GM12878 (cell line): ENCODE measurements around the gene C8G.

Experiments used
- CEBPB ChIP-seq, 2 experiments: fragments of 150-350 bp in 1 of 2; IDR thresholded peaks; 2 replicates each; pipeline ENCODE4 v1.6.1; 2012 to 2014; ENCODE audit warnings: low read depth in 2 of 2, low read length in 2 of 2, borderline replicate concordance in 1 of 2, inconsistent platforms in 1 of 2
- CTCF ChIP-seq, 3 experiments: IDR thresholded peaks in 2 of 3; conservative IDR thresholded peaks in 1 of 3; 2 replicates each; pipeline ENCODE4 v1.5.1; 2011; ENCODE audit warnings: low read depth in 3 of 3, low read length in 3 of 3, mild to moderate bottlenecking in 3 of 3, control low read depth in 2 of 3, moderate library complexity in 2 of 3, inconsistent platforms in 1 of 3, mixed read lengths in 1 of 3; ENCODE audit not compliant: control insufficient read depth in 2 of 3, insufficient read depth in 1 of 3; ENCODE audit errors: extremely low read depth in 1 of 3
- EED ChIP-seq: sonication (generic); IDR thresholded peaks from 2 replicates; pipeline ENCODE4 v1.6.1; 2016; ENCODE audit warnings: antibody characterized with exemption, low read depth
- FOS ChIP-seq: IDR thresholded peaks from 3 replicates; pipeline ENCODE4 v1.6.1; 2011; ENCODE audit warnings: borderline replicate concordance; ENCODE audit not compliant: insufficient read length; ENCODE audit errors: extremely low read depth
- FOXK2 ChIP-seq: fragments of 450-650 bp; IDR thresholded peaks from 2 replicates; pipeline ENCODE4 v1.6.1; 2017; ENCODE audit warnings: mild to moderate bottlenecking, moderate library complexity
- NFYB ChIP-seq: IDR thresholded peaks from 2 replicates; pipeline ENCODE4 v1.6.1; 2011; ENCODE audit warnings: low read depth, mild to moderate bottlenecking, low read length, improper control_type of control experiment, moderate library complexity; ENCODE audit not compliant: insufficient read depth
- POLR2AphosphoS2 ChIP-seq: IDR thresholded peaks from 2 replicates; pipeline ENCODE4 v1.6.1; 2011; ENCODE audit warnings: low read depth, mild to moderate bottlenecking, low read length, improper control_type of control experiment, moderate library complexity
- RCOR1 ChIP-seq: conservative IDR thresholded peaks from 2 replicates; pipeline ENCODE4 v1.6.1; 2012; ENCODE audit warnings: low read depth, low read length, improper control_type of control experiment
- STAT3 ChIP-seq: IDR thresholded peaks from 2 replicates; pipeline ENCODE4 v1.6.1; 2011; ENCODE audit warnings: low read depth, low read length, improper control_type of control experiment
- TCF12 ChIP-seq: IDR thresholded peaks from 2 replicates; pipeline ENCODE4 v1.6.1; 2011; ENCODE audit warnings: low read depth, mild to moderate bottlenecking, low read length
- TF ChIP-seq, protein P1 (sequence below): fragments of 450-650 bp; formaldehyde crosslinking; IDR thresholded peaks from 2 replicates; pipeline ENCODE4 v1.5.0; 2022; ENCODE audit warnings: mild to moderate bottlenecking, missing genetic modification characterization

DNA sequence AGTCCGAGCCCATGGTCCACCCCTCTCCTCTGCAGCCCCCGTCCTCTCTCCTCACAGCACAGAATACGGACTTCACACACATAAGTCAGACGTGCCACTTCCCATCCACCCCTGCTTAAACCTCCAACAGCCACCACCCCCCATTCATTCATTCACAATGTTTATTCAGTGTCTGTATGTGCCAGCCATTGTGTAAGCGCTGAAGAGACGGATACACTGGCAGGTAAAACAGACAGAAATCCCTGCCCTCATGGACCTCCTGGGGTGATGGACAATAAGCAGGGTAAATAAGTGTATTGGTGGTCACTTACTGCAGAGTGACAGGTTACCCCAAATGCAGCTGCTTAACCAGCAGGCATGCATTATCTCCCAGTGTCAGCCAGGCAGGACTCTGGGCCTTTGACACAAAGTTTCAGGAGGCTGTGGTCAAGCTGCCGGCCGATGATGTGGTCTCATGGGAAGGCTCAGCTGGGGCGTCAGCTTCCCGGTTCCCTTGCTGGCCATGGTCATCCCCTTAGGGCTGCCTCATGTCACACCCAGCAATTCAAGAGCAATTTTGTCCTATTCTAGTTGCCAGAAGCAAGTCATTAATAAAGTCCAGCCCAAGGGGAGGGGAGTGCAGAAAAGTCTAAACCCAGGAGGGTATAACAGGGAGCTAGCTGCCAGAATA, 45.3 kb downstream of the C8G start:
- TF ChIP-seq POLR2AphosphoS2 (no peak), STAT3 (no peak), FOS (no peak), EED (no peak), CTCF (IDR thresholded peaks at IDR 0.05 in 2 of 3, conservative IDR thresholded peaks at IDR 0.05 in 1 of 3; ENCODE audit: control insufficient read depth in 2 of 3, extremely low read depth in 1 of 3, insufficient read depth in 1 of 3, low read depth in 3 of 3, low read length in 3 of 3) (no peak), FOXK2 (no peak), RCOR1 (no peak), CEBPB (IDR thresholded peaks at IDR 0.05; ENCODE audit: borderline replicate concordance in 1 of 2, low read depth in 2 of 2, low read length in 2 of 2) (no peak), NFYB (no peak), TCF12 (no peak)
- TF ChIP-seq, protein P1, sequence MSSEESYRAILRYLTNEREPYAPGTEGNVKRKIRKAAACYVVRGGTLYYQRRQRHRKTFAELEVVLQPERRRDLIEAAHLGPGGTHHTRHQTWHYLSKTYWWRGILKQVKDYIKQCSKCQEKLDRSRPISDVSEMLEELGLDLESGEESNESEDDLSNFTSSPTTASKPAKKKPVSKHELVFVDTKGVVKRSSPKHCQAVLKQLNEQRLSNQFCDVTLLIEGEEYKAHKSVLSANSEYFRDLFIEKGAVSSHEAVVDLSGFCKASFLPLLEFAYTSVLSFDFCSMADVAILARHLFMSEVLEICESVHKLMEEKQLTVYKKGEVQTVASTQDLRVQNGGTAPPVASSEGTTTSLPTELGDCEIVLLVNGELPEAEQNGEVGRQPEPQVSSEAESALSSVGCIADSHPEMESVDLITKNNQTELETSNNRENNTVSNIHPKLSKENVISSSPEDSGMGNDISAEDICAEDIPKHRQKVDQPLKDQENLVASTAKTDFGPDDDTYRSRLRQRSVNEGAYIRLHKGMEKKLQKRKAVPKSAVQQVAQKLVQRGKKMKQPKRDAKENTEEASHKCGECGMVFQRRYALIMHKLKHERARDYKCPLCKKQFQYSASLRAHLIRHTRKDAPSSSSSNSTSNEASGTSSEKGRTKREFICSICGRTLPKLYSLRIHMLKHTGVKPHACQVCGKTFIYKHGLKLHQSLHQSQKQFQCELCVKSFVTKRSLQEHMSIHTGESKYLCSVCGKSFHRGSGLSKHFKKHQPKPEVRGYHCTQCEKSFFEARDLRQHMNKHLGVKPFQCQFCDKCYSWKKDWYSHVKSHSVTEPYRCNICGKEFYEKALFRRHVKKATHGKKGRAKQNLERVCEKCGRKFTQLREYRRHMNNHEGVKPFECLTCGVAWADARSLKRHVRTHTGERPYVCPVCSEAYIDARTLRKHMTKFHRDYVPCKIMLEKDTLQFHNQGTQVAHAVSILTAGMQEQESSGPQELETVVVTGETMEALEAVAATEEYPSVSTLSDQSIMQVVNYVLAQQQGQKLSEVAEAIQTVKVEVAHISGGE (CRISPR knock-in tag) = no peak
